H1 (cell line): ENCODE results near the gene DOCK11. TPM values are rescaled to one million over a fixed set of nuclear protein-coding genes. Genes with fewer than 3 reads are reported as not detected.

ENCODE experiments used
- CTCF ChIA-PET: fragments of 300-600 bp; sonication (Branson Sonifier 250); formaldehyde crosslinking; loops from one replicate; lab custom pipeline; 2021; ENCODE audit not compliant: partially characterized antibody; lab: Charles Lee
- POLR2A ChIA-PET: fragments of 300-600 bp; sonication (Branson Sonifier 250); formaldehyde crosslinking; loops from one replicate; lab custom pipeline; 2021; ENCODE audit warnings: inconsistent platforms; ENCODE audit not compliant: partially characterized antibody; lab: Charles Lee
- DNase-seq, 2 experiments: peaks; one replicate each; pipeline versions ENCODE4 v3.0.0 to v3.0.0-alpha.2; 2010 to 2022; ENCODE audit warnings: low spot score in 2 of 2, low read depth in 1 of 2, mixed read lengths in 1 of 2
- FAIRE-seq: peaks from 2 replicates; lab custom pipeline; 2011; peaks lifted over from hg19 to GRCh38; lab: Jason Lieb, UNC
- H2AFZ ChIP-seq: 2 replicates; pipeline ENCODE4 v1.8.1; 2012; ENCODE audit warnings: low read length, inconsistent platforms
- H2AK5ac ChIP-seq: 2 replicates; pipeline ENCODE4 v1.6.1; 2013; ENCODE audit warnings: low read depth, low read length
- H2BK120ac ChIP-seq: replicated peaks from 2 replicates; pipeline ENCODE3; 2013; ENCODE audit warnings: low read depth, low read length, inconsistent platforms
- H2BK12ac ChIP-seq: 2 replicates; pipeline ENCODE4 v1.6.1; 2013; ENCODE audit warnings: low read depth, low read length
- H2BK15ac ChIP-seq: 2 replicates; pipeline ENCODE4 v1.6.1; 2013; ENCODE audit warnings: low read length
- H2BK20ac ChIP-seq: 2 replicates; pipeline ENCODE4 v1.6.1; 2013; ENCODE audit warnings: low read length
- H2BK5ac ChIP-seq: 2 replicates; pipeline ENCODE4 v1.6.1; 2013; ENCODE audit warnings: low read depth, low read length
- H3K14ac ChIP-seq: 2 replicates; pipeline ENCODE4 v1.6.1; 2013; ENCODE audit warnings: inconsistent platforms; ENCODE audit not compliant: insufficient read length
- H3K18ac ChIP-seq: 2 replicates; pipeline ENCODE4 v1.6.1; 2013; ENCODE audit warnings: low read length; ENCODE audit errors: extremely low read depth
- H3K23ac ChIP-seq: 2 replicates; pipeline ENCODE4 v1.6.1; 2013; ENCODE audit warnings: inconsistent platforms; ENCODE audit not compliant: insufficient read length
- H3K23me2 ChIP-seq: 2 replicates; pipeline ENCODE4 v1.6.1; 2013; ENCODE audit warnings: low read depth, low read length
- H3K27ac ChIP-seq: 2 replicates; pipeline ENCODE4 v1.6.1; 2011; ENCODE audit warnings: low read depth, low read length, inconsistent platforms
- H3K27me3 ChIP-seq, 4 experiments: replicated peaks in 1 of 4; 1 replicate in 1 of 4; 2 replicates in 3 of 4; pipeline versions ENCODE4 v1.6.1 to v1.8.1; 2011 to 2013; ENCODE audit warnings: low read length in 3 of 4, mild to moderate bottlenecking in 3 of 4, inconsistent platforms in 2 of 4, mixed read lengths in 2 of 4, moderate library complexity in 1 of 4; ENCODE audit not compliant: control insufficient read depth in 3 of 4, insufficient read depth in 3 of 4; ENCODE audit errors: extremely low read depth in 1 of 4
- H3K36me3 ChIP-seq, 4 experiments: 2 replicates each; pipeline versions ENCODE4 v1.6.1 to v1.8.1; 2011 to 2013; ENCODE audit warnings: mild to moderate bottlenecking in 4 of 4, low read length in 3 of 4, moderate library complexity in 2 of 4, control low read depth in 1 of 4, inconsistent platforms in 1 of 4; ENCODE audit not compliant: insufficient read depth in 4 of 4, control insufficient read depth in 2 of 4
- H3K4ac ChIP-seq: replicated peaks from 2 replicates; pipeline ENCODE3; 2013; ENCODE audit warnings: low read length, low read depth, mixed read lengths, inconsistent platforms; ENCODE audit not compliant: insufficient read length
- H3K4me1 ChIP-seq, 4 experiments: replicated peaks in 1 of 4; 1 replicate in 1 of 4; 2 replicates in 3 of 4; pipeline versions ENCODE4 v1.6.1 to v1.8.1; 2011 to 2013; ENCODE audit warnings: low read length in 3 of 4, inconsistent platforms in 2 of 4, mixed read lengths in 1 of 4; ENCODE audit not compliant: insufficient read depth in 4 of 4, control insufficient read depth in 3 of 4
- H3K4me2 ChIP-seq, 2 experiments: 2 replicates each; pipeline versions ENCODE4 v1.6.1 to v1.8.1; 2011 to 2013; ENCODE audit warnings: low read depth in 2 of 2, low read length in 2 of 2, control low read depth in 1 of 2, inconsistent platforms in 1 of 2, mild to moderate bottlenecking in 1 of 2; ENCODE audit not compliant: insufficient read depth in 1 of 2
- H3K4me3 ChIP-seq, 4 experiments: fragments of 200-600, 300-600 bp in 1 of 4; sonication (generic), shearing (Covaris generic), sonication (Bioruptor Twin) in 1 of 4; 2 replicates each; pipeline versions ENCODE4 v1.5.1 to v1.8.1; 2011 to 2016; ENCODE audit warnings: low read length in 4 of 4, low read depth in 3 of 4, control low read depth in 2 of 4, inconsistent platforms in 2 of 4, mild to moderate bottlenecking in 2 of 4, mixed read lengths in 1 of 4, moderate library complexity in 1 of 4; ENCODE audit not compliant: insufficient read depth in 2 of 4; ENCODE audit errors: extremely low read depth in 1 of 4
- H3K56ac ChIP-seq: replicated peaks from 2 replicates; pipeline ENCODE3; 2013; ENCODE audit warnings: low read depth, mild to moderate bottlenecking, mixed read lengths, low read length, inconsistent platforms; ENCODE audit not compliant: insufficient read length
- H3K79me1 ChIP-seq: 2 replicates; pipeline ENCODE4 v1.6.1; 2013; ENCODE audit warnings: low read depth, low read length, control low read depth
- H3K79me2 ChIP-seq, 2 experiments: 2 replicates each; pipeline versions ENCODE4 v1.6.1 to v1.8.1; 2012 to 2013; ENCODE audit warnings: low read length in 2 of 2, mild to moderate bottlenecking in 2 of 2, inconsistent platforms in 1 of 2; ENCODE audit not compliant: insufficient read depth in 2 of 2, control insufficient read depth in 1 of 2
- H3K9ac ChIP-seq, 4 experiments: replicated peaks in 1 of 4; 1 replicate in 1 of 4; 2 replicates in 3 of 4; pipeline versions ENCODE4 v1.6.1 to v1.8.1; 2011 to 2013; ENCODE audit warnings: low read depth in 3 of 4, low read length in 3 of 4, control low read depth in 2 of 4, mild to moderate bottlenecking in 2 of 4, moderate library complexity in 2 of 4, inconsistent platforms in 1 of 4; ENCODE audit errors: extremely low read depth in 1 of 4
- H3K9me3 ChIP-seq, 2 experiments: 2 replicates each; pipeline versions ENCODE4 v1.6.1 to v1.8.1; 2012 to 2013; ENCODE audit warnings: mild to moderate bottlenecking in 2 of 2, moderate library complexity in 2 of 2, control low read depth in 1 of 2, inconsistent platforms in 1 of 2, low read depth in 1 of 2, low read length in 1 of 2, mixed read lengths in 1 of 2; ENCODE audit not compliant: insufficient read depth in 2 of 2
- H4K20me1 ChIP-seq, 2 experiments: replicated peaks in 1 of 2; 2 replicates each; pipeline versions ENCODE3 to v1.8.1; 2011 to 2013; ENCODE audit warnings: inconsistent platforms in 2 of 2, low read length in 2 of 2, mild to moderate bottlenecking in 1 of 2; ENCODE audit not compliant: insufficient read depth in 2 of 2, control insufficient read depth in 1 of 2
- H4K5ac ChIP-seq: 2 replicates; pipeline ENCODE4 v1.6.1; 2013; ENCODE audit warnings: low read length, low read depth, mixed read lengths, inconsistent platforms; ENCODE audit not compliant: insufficient read length
- H4K8ac ChIP-seq: 2 replicates; pipeline ENCODE4 v1.8.0; 2013; ENCODE audit warnings: mild to moderate bottlenecking, moderate library complexity, low read length, inconsistent platforms; ENCODE audit not compliant: insufficient read depth; ENCODE audit errors: extremely low read depth
- H4K91ac ChIP-seq: replicated peaks from 2 replicates; pipeline ENCODE3; 2013; ENCODE audit warnings: low read length, mixed read lengths, inconsistent platforms; ENCODE audit not compliant: insufficient read length
- CHD2 ChIP-seq: IDR thresholded peaks from 2 replicates; pipeline ENCODE4 v1.6.1; 2012; ENCODE audit warnings: low read length, improper control_type of control experiment
- CTCF ChIP-seq, 3 experiments: IDR thresholded peaks; 1 replicate in 2 of 3; 2 replicates in 1 of 3; pipeline versions ENCODE4 v1.5.1 to v1.6.1; 2011; ENCODE audit warnings: low read length in 3 of 3, mild to moderate bottlenecking in 3 of 3, inconsistent platforms in 2 of 3, low read depth in 1 of 3, moderate library complexity in 1 of 3; ENCODE audit not compliant: insufficient read depth in 1 of 3; ENCODE audit errors: control extremely low read depth in 1 of 3
- EP300 ChIP-seq, 2 experiments: IDR thresholded peaks; 1 replicate in 1 of 2; 2 replicates in 1 of 2; pipeline ENCODE4 v1.6.1; 2011 to 2012; ENCODE audit warnings: low read depth in 2 of 2, low read length in 2 of 2, mild to moderate bottlenecking in 2 of 2, borderline replicate concordance in 1 of 2, inconsistent platforms in 1 of 2, moderate library complexity in 1 of 2
- GABPA ChIP-seq: IDR thresholded peaks from 2 replicates; pipeline ENCODE4 v1.6.1; 2011; ENCODE audit warnings: mild to moderate bottlenecking, low read length, moderate library complexity, borderline replicate concordance; ENCODE audit not compliant: insufficient read depth
- JUN ChIP-seq: IDR thresholded peaks from 2 replicates; pipeline ENCODE4 v1.6.1; 2011; ENCODE audit warnings: low read depth, mild to moderate bottlenecking, improper control_type of control experiment, low read length
- NANOG ChIP-seq: IDR thresholded peaks from 2 replicates; pipeline ENCODE4 v1.6.1; 2011; ENCODE audit warnings: low read length, low read depth, mild to moderate bottlenecking, inconsistent platforms; ENCODE audit not compliant: insufficient read depth, poor library complexity, severe bottlenecking
- SIX5 ChIP-seq: IDR thresholded peaks from 2 replicates; pipeline ENCODE4 v1.6.1; 2011; ENCODE audit warnings: mild to moderate bottlenecking, low read depth, low read length
- TAF1 ChIP-seq: IDR thresholded peaks from 2 replicates; pipeline ENCODE4 v1.6.1; 2011; ENCODE audit warnings: mild to moderate bottlenecking, low read depth, low read length
- WGBS, 2 experiments: shearing (Covaris generic) in 1 of 2; methylation state at CpG; one replicate each; pipeline versions ENCODE4 v1.1.6 to v1.1.7; 2013 to 2015; ENCODE audit warnings: low lambda C conversion rate in 2 of 2, mixed read lengths in 2 of 2, inconsistent platforms in 1 of 2, low coverage in 1 of 2, missing lambda C conversion rate in 1 of 2; ENCODE audit not compliant: insufficient replicate concordance in 2 of 2, insufficient coverage in 1 of 2, insufficient read length in 1 of 2; ENCODE audit errors: extremely low coverage in 1 of 2, missing lambda C conversion rate in 1 of 2; 5-methylcytosine and 5-hydroxymethylcytosine counted together
- polyA plus RNA-seq, 7 experiments: library from polyadenylated mRNA; depleted of rRNA in 3 of 7; stranded (reverse) in 5 of 7; unstranded in 2 of 7; fragments of >200 nt in 5 of 7; fragments of 200-250 nt in 2 of 7; gene quantifications; 1 replicate in 5 of 7; 2 replicates in 1 of 7; 4 replicates in 1 of 7; pipeline versions ENCODE4 v1.2.1 to v1.2.3, GENCODE V29; 2011 to 2013; ENCODE audit warnings: missing spikeins in 2 of 7, mixed read lengths in 2 of 7
- total RNA-seq: library from RNA; stranded (reverse); fragmentation: NEBNext Ultra II Directional; extraction: Animal tissue kit (Norgen Biotek cat#: 25700); gene quantifications from 2 replicates; pipeline ENCODE4 v1.2.1, GENCODE V29; 2021

The DOCK11 gene
- total and polyA plus RNA-seq, 2 of the 8 experiments (the other 6 are each of a cell fraction or from before 2014, with no cell fraction given): 4.9 to 12.0 TPM

- Histone ChIP-seq H2BK20ac (no peak overlapping the region), H4K8ac (no peak overlapping the region), H3K23ac (no peak overlapping the region), H3K79me1 (no peaks in the 10 kb centered on the region), H3K9ac (no peak overlapping the region), H3K4me1 (no peaks in the 10 kb centered on the region), H3K27me3 (no peaks in the 10 kb centered on the region), H4K5ac (no peak overlapping the region), H3K4me3 (no peak overlapping the region), H3K79me2 (no peaks in the 10 kb centered on the region), H2BK12ac (no peak overlapping the region), H3K4ac (no peak overlapping the region), H3K9me3 (no peaks in the 10 kb centered on the region), H2AK5ac (no peak overlapping the region), H3K4me2 (no peak overlapping the region), H2AFZ (no peak overlapping the region), H3K18ac (no peak overlapping the region), H3K56ac (no peak overlapping the region), H2BK120ac (no peak overlapping the region), H2BK5ac (no peak overlapping the region), H3K27ac (no peak overlapping the region), H3K23me2 (no peaks in the 10 kb centered on the region), H3K36me3 (no peaks in the 10 kb centered on the region), H4K20me1 (no peaks in the 10 kb centered on the region), H2BK15ac (no peak overlapping the region), H3K14ac (no peak overlapping the region), H4K91ac (no peak overlapping the region)
- WGBS, 2 experiments: 98% methylated on average over 5 of the region's 5 CpGs; no CpG with 5 or more reads in 1 of the 2 experiments
- POLR2A ChIA-PET: interaction anchor here (0.6 kb wide), 1 partner anchor 696 kb away, joined by 3 read pairs; no protein-coding TSS in a partner anchor
- DNase-seq (no peak), FAIRE-seq (no peak)
- CTCF ChIA-PET: no interaction called here
- TF ChIP-seq EP300 (IDR thresholded peaks at IDR 0.05; ENCODE audit: borderline replicate concordance in 1 of 2, low read depth in 2 of 2, low read length in 2 of 2) (no peak), TAF1 (no peak), CTCF (IDR thresholded peaks at IDR 0.05; ENCODE audit: control extremely low read depth in 1 of 3, insufficient read depth in 1 of 3, low read depth in 1 of 3, low read length in 3 of 3) (no peak), NANOG (no peak), GABPA (no peak), SIX5 (no peak), JUN (no peak), CHD2 (no peak)
Observed at GRCh38 chrX:118702741-118703140, 207.1 kb downstream of the DOCK11 start.
